WI38 (cell line): Measurements from ENCODE around the gene RECK.

ENCODE experiments used
- H3K4me3 ChIP-seq: 2 replicates; pipeline ENCODE4 v1.5.1; 2011; ENCODE audit warnings: low read depth, mild to moderate bottlenecking, control low read depth, low read length
- CTCF ChIP-seq: IDR thresholded peaks from 2 replicates; pipeline ENCODE4 v1.5.1; 2012; ENCODE audit warnings: low read depth, mild to moderate bottlenecking, control low read depth, low read length

RECK gene

GRCh38 chr9:36091026-36091953 is 54.6 kb downstream of the RECK start:
- no peak for TF ChIP-seq CTCF
- peak overlapping the region; percentile 5; the same call in 1 of the 2 replicates for H3K4me3 ChIP-seq

- no peak for TF ChIP-seq CTCF
- no peak overlapping the region for H3K4me3 ChIP-seq
Observed at GRCh38 chr9:36092014-36092413, 55.3 kb downstream of the RECK start.

- no peak for TF ChIP-seq CTCF
- H3K4me3 ChIP-seq = no peak overlapping the region
Observed at GRCh38 chr9:36092509-36093215, 55.9 kb downstream of the RECK start.

GRCh38 chr9:36093384-36093783 is 56.7 kb downstream of the RECK start:
- no peak for TF ChIP-seq CTCF
- no peak overlapping the region for H3K4me3 ChIP-seq

- TF ChIP-seq CTCF = no peak
Observed at GRCh38 chr9:36099718-36100117, 63.0 kb downstream of the RECK start.

GRCh38 chr9:36100532-36100931 is 63.8 kb downstream of the RECK start:
- H3K4me3 ChIP-seq = no peak overlapping the region
- no peak for TF ChIP-seq CTCF

More at GRCh38 chr9:36099718-36100117, 63.0 kb downstream of the RECK start:
- no peak overlapping the region for H3K4me3 ChIP-seq
